Neuronal stem cell (in vitro differentiated cells): ENCODE data around the gene ZFP62.

Experiments used
- DNase-seq: peaks from one replicate; pipeline ENCODE4 v3.0.0-alpha.2; 2013; ENCODE audit warnings: low spot score
- H2AFZ ChIP-seq: one replicate; pipeline ENCODE4 v1.6.1; 2013; ENCODE audit warnings: mild to moderate bottlenecking, low read length, inconsistent platforms
- H2AK5ac ChIP-seq: 2 replicates; pipeline ENCODE4 v1.6.1; 2013; ENCODE audit warnings: low read depth, mild to moderate bottlenecking, inconsistent platforms, low read length, moderate library complexity, mixed read lengths
- H2BK120ac ChIP-seq: 2 replicates; pipeline ENCODE4 v1.6.1; 2013; ENCODE audit warnings: low read depth, mild to moderate bottlenecking, inconsistent platforms, low read length, moderate library complexity, mixed read lengths
- H2BK12ac ChIP-seq: one replicate; pipeline ENCODE4 v1.6.1; 2013; ENCODE audit warnings: low read length, inconsistent platforms
- H2BK15ac ChIP-seq: 2 replicates; pipeline ENCODE4 v1.6.1; 2013; ENCODE audit warnings: mild to moderate bottlenecking, low read length, inconsistent platforms, mixed read lengths
- H2BK5ac ChIP-seq: one replicate; pipeline ENCODE4 v1.6.1; 2013; ENCODE audit warnings: inconsistent platforms, mild to moderate bottlenecking, low read length, moderate library complexity
- H3K14ac ChIP-seq: one replicate; pipeline ENCODE4 v1.6.1; 2013; ENCODE audit warnings: low read length, inconsistent platforms
- H3K18ac ChIP-seq: 2 replicates; pipeline ENCODE4 v1.6.1; 2013; ENCODE audit warnings: low read length, inconsistent platforms
- H3K23ac ChIP-seq: 2 replicates; pipeline ENCODE4 v1.6.1; 2013; ENCODE audit warnings: low read depth, mild to moderate bottlenecking, mixed read lengths, low read length, inconsistent platforms; ENCODE audit not compliant: poor library complexity
- H3K27ac ChIP-seq: replicated peaks from 3 replicates; pipeline ENCODE4 v1.5.1; 2013; ENCODE audit warnings: low read length, inconsistent platforms
- H3K27me3 ChIP-seq, 3 experiments: 2 replicates each; pipeline ENCODE4 v1.6.1; 2013; ENCODE audit warnings: low read length in 3 of 3, mild to moderate bottlenecking in 2 of 3, inconsistent platforms in 1 of 3, low read depth in 1 of 3, mixed read lengths in 1 of 3, moderate library complexity in 1 of 3; ENCODE audit not compliant: control insufficient read depth in 3 of 3, insufficient read depth in 3 of 3
- H3K36me3 ChIP-seq, 2 donors: replicated peaks in 1 of 2; 2 replicates each; pipeline ENCODE4 v1.6.1; 2013; ENCODE audit warnings: low read length in 2 of 2; ENCODE audit not compliant: control insufficient read depth in 2 of 2, insufficient read depth in 2 of 2
- H3K4ac ChIP-seq: 2 replicates; pipeline ENCODE4 v1.6.1; 2013; ENCODE audit warnings: inconsistent platforms, mild to moderate bottlenecking, low read length, moderate library complexity
- H3K4me1 ChIP-seq, 2 donors: 1 replicate in 1 of 2; 2 replicates in 1 of 2; pipeline ENCODE4 v1.6.1; 2013; ENCODE audit warnings: low read length in 2 of 2, low read depth in 1 of 2; ENCODE audit not compliant: control insufficient read depth in 2 of 2, insufficient read depth in 1 of 2
- H3K4me2 ChIP-seq: one replicate; pipeline ENCODE4 v1.6.1; 2013; ENCODE audit warnings: mild to moderate bottlenecking, low read length, inconsistent platforms; ENCODE audit not compliant: insufficient read depth, poor library complexity, severe bottlenecking
- H3K4me3 ChIP-seq, 2 donors: 2 replicates each; pipeline ENCODE4 v1.5.1; 2013; ENCODE audit warnings: low read length in 2 of 2, mild to moderate bottlenecking in 2 of 2, inconsistent platforms in 1 of 2, moderate library complexity in 1 of 2
- H3K79me1 ChIP-seq: one replicate; pipeline ENCODE4 v1.6.1; 2013; ENCODE audit warnings: low read depth, mild to moderate bottlenecking, inconsistent platforms, low read length, moderate library complexity
- H3K9ac ChIP-seq: one replicate; pipeline ENCODE4 v1.6.1; 2013; ENCODE audit warnings: mild to moderate bottlenecking, low read depth, low read length, inconsistent platforms; ENCODE audit not compliant: poor library complexity
- H3K9me3 ChIP-seq, 2 donors: replicated peaks in 1 of 2; 2 replicates each; pipeline versions ENCODE3 to v1.6.1; 2013; ENCODE audit warnings: low read length in 2 of 2, mild to moderate bottlenecking in 2 of 2, inconsistent platforms in 1 of 2, low read depth in 1 of 2, mixed read lengths in 1 of 2, moderate library complexity in 1 of 2; ENCODE audit not compliant: control insufficient read depth in 2 of 2, insufficient read depth in 1 of 2
- H4K8ac ChIP-seq: one replicate; pipeline ENCODE4 v1.6.1; 2013; ENCODE audit warnings: low read depth, mild to moderate bottlenecking, inconsistent platforms, low read length, moderate library complexity
- H4K91ac ChIP-seq: one replicate; pipeline ENCODE4 v1.6.1; 2013; ENCODE audit warnings: low read length, low read depth, mild to moderate bottlenecking, inconsistent platforms; ENCODE audit not compliant: poor library complexity
- WGBS, 2 donors: extraction: QIAGEN DNeasy Blood & Tissue Kit; methylation state at CpG; one replicate each; pipeline ENCODE4 v1.1.7; 2013; ENCODE audit warnings: missing lambda C conversion rate in 2 of 2, mixed read lengths in 1 of 2; ENCODE audit not compliant: insufficient read length in 2 of 2, insufficient replicate concordance in 1 of 2; ENCODE audit errors: extremely low coverage in 2 of 2; 5-methylcytosine and 5-hydroxymethylcytosine counted together

The ZFP62 gene

GRCh38 chr5:180802325-180803180 is 58.5 kb downstream of the ZFP62 start, which contains the start of gene MGAT1:
Gene MGAT1, minus strand, starts transcription at chr5:180802806. Its CDS starts 9,835 bp downstream, at chr5:180792971.
- DNase-seq, result peak; percentile 79
- Histone ChIP-seq H2AFZ (peak within 1 kb of the TSS; percentile 95), H3K9ac (peak within 1 kb of the TSS; percentile 95), H3K4me2 (peak within 1 kb of the TSS; percentile 90), H4K91ac (peak within 1 kb of the TSS; percentile 48), H3K4ac (no peak within 1 kb of the TSS), H3K18ac (peak within 1 kb of the TSS; percentile 99), H3K4me3 (peak within 1 kb of the TSS; percentile 78 to 91), H3K27me3 (no peaks in the 10 kb centered on the region), H4K8ac (peak within 1 kb of the TSS; percentile 90), H3K36me3 (peaks cover 3 to 38% of the 10 kb centered on the region in 2 donors), H2BK12ac (peak within 1 kb of the TSS; percentile 66), H3K79me1 (peaks cover 14% of the 10 kb centered on the region), H2AK5ac (peak within 1 kb of the TSS; percentile 92), H3K27ac (peak within 1 kb of the TSS; percentile 72), H3K9me3 (no peaks in the 10 kb centered on the region), H2BK15ac (peak within 1 kb of the TSS; percentile 88), H3K4me1 (peaks cover 13 to 17% of the 10 kb centered on the region in 2 donors), H3K14ac (peak within 1 kb of the TSS; percentile 91), H2BK120ac (peak within 1 kb of the TSS; percentile 68), H3K23ac (peak within 1 kb of the TSS; percentile 98), H2BK5ac (peak within 1 kb of the TSS; percentile 67)
- no CpG with 5 or more reads among the region's 87 CpGs for WGBS, 2 donors

- Histone ChIP-seq H3K14ac (no peak overlapping the region), H3K79me1 (peaks cover 14% of the 10 kb centered on the region), H3K27me3 (no peaks in the 10 kb centered on the region), H3K4ac (no peak overlapping the region), H2AK5ac (no peak overlapping the region), H4K8ac (no peak overlapping the region), H2BK120ac (no peak overlapping the region), H2AFZ (peak overlapping the region; percentile 95), H3K4me1 (peaks cover 13 to 15% of the 10 kb centered on the region in 2 donors), H3K23ac (peak overlapping the region; percentile 9), H3K9ac (no peak overlapping the region), H3K27ac (no peak overlapping the region), H3K18ac (no peak overlapping the region), H2BK5ac (no peak overlapping the region), H4K91ac (no peak overlapping the region), H3K36me3 (peaks cover 3 to 36% of the 10 kb centered on the region in 2 donors), H2BK12ac (no peak overlapping the region), H2BK15ac (no peak overlapping the region), H3K4me2 (peak overlapping the region; percentile 68), H3K4me3 (peak overlapping the region; percentile 31 to 78), H3K9me3 (no peaks in the 10 kb centered on the region)
- DNase-seq, result no peak
- no CpG with 5 or more reads among the region's 15 CpGs for WGBS, 2 donors
Measured at GRCh38 chr5:180801596-180802324, 59.3 kb downstream of the ZFP62 start.

GRCh38 chr5:180799902-180800801 is 60.9 kb downstream of the ZFP62 start:
- Histone ChIP-seq H3K79me1 (peaks cover 14% of the 10 kb centered on the region), H4K91ac (no peak overlapping the region), H3K4me1 (peaks cover 13% of the 10 kb centered on the region in 2 donors), H3K4me3 (no peak overlapping the region), H3K4me2 (no peak overlapping the region), H2AFZ (no peak overlapping the region), H3K9ac (no peak overlapping the region), H3K36me3 (peaks cover 3 to 38% of the 10 kb centered on the region in 2 donors), H3K27ac (no peak overlapping the region), H3K9me3 (no peaks in the 10 kb centered on the region), H2BK15ac (no peak overlapping the region), H4K8ac (no peak overlapping the region), H2AK5ac (no peak overlapping the region), H3K14ac (no peak overlapping the region), H3K27me3 (no peaks in the 10 kb centered on the region), H2BK12ac (no peak overlapping the region), H3K18ac (no peak overlapping the region), H2BK120ac (no peak overlapping the region), H3K4ac (no peak overlapping the region), H2BK5ac (no peak overlapping the region), H3K23ac (no peak overlapping the region)
- WGBS, 2 donors, result no CpG with 5 or more reads among the region's 6 CpGs
- DNase-seq, result no peak
